GM10266 (cell line): Measurements from ENCODE around the gene PECR.
A peak's percentile ranks its signal among the peaks of the same experiment; 100 is the strongest.

Experiments
- DNase-seq: peaks from one replicate; pipeline ENCODE4 v3.0.0; 2012; ENCODE audit errors: extremely low spot score
- TF ChIP-seq, protein P1 (sequence below): IDR thresholded peaks from 2 replicates; pipeline ENCODE4 v1.5.1; 2012; ENCODE audit warnings: mild to moderate bottlenecking, low read depth; ENCODE audit not compliant: control insufficient read depth, insufficient read depth; ENCODE audit errors: missing control alignments

The PECR gene

DNA sequence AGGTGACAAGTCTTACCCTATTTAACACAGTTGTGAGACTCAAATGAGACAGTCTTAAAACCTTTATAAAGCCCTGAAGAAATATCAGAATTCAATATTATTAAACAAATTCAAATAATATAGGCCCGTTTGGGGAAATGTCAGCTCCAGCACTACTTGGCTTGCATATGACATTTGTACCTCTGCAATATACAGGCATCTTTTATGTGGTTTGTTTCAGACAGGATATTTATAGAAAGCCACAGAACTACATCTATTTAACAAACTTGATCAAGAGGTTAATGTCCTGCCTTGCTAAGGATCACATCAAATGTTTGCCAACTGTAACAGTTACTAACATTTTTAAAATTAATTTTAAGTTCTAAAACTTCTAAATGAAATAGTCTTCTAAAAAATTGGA lies 65.0 kb downstream of the PECR start:
- no peak for DNase-seq
- TF ChIP-seq, protein P1, sequence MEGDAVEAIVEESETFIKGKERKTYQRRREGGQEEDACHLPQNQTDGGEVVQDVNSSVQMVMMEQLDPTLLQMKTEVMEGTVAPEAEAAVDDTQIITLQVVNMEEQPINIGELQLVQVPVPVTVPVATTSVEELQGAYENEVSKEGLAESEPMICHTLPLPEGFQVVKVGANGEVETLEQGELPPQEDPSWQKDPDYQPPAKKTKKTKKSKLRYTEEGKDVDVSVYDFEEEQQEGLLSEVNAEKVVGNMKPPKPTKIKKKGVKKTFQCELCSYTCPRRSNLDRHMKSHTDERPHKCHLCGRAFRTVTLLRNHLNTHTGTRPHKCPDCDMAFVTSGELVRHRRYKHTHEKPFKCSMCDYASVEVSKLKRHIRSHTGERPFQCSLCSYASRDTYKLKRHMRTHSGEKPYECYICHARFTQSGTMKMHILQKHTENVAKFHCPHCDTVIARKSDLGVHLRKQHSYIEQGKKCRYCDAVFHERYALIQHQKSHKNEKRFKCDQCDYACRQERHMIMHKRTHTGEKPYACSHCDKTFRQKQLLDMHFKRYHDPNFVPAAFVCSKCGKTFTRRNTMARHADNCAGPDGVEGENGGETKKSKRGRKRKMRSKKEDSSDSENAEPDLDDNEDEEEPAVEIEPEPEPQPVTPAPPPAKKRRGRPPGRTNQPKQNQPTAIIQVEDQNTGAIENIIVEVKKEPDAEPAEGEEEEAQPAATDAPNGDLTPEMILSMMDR: no peak

DNA sequence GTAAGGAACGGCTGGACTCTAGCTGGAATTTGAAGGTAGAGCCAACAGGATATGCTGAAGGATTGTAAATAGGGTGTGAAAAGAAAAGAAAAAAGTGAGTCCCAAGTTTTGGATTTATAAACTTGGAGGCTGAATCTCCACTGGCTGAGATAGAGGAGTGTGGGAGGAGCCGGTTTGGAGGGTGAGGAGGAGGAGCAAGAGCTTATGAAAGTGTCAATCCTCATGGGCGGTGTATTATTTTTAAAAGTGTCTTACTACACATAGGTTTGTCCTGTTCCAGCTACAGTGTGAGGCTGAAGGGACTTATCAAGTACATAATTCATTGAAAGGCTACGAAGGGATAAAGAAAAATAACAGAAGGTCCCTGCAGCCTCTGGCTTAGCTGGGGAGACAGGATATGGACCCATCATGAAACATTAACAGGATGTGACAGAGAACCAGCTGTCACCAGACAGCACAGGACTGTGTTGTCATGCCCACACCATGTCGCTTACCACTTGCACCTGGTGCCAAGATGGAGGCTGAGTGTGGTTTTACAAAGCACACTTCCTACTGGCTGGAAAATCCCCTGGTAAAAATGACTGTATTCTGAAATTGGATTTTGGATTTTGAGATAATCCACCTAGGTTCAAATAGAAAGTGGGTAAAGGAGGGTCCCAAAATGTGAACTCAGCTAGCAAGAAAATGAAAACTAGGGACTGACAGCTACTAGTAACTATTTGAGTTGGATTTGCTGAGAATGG lies 65.7 kb downstream of the PECR start:
- peak; percentile 72 for DNase-seq
- TF ChIP-seq, protein P1: no peak

DNA sequence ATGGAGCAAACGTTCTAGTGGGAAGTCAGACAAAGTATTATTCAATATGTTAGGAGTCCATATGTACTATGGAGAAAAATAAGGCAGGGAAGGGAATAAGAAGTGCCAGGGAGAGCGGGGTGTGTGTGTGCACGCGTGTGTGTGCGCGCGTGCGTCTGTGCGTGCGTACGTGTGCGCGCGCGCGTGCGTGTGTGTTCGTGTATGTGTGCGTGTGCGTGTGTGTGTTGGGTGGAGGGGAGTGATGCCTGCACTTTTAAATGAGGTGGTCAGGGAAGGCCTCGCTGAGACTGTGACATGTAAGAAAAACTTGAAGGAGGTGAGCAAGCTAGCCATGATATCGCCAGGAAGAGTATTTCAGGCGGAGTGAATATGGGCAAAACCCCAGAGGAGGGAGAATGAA lies 66.6 kb downstream of the PECR start:
- DNase-seq: no peak
- TF ChIP-seq, protein P1: no peak

DNA sequence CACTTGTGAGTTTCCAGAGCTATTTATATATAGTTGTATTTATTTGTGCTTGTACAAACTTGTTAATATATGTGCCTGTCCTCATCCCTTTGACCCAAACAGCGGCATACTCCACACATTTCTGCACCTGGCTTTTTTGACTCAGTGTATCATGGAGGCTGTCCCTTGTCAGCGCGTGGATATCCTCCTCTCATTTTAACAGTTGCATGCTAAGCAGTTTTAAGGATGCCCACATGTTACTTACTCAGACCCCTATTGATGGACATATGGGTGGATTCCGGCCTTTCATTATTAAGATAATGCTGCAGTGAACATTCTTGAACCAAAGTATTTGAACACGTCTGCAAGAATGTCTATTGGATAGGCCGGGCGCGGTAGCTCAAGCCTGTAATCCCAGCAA lies 67.6 kb downstream of the PECR start:
- TF ChIP-seq, protein P1: no peak
- no peak for DNase-seq

DNA sequence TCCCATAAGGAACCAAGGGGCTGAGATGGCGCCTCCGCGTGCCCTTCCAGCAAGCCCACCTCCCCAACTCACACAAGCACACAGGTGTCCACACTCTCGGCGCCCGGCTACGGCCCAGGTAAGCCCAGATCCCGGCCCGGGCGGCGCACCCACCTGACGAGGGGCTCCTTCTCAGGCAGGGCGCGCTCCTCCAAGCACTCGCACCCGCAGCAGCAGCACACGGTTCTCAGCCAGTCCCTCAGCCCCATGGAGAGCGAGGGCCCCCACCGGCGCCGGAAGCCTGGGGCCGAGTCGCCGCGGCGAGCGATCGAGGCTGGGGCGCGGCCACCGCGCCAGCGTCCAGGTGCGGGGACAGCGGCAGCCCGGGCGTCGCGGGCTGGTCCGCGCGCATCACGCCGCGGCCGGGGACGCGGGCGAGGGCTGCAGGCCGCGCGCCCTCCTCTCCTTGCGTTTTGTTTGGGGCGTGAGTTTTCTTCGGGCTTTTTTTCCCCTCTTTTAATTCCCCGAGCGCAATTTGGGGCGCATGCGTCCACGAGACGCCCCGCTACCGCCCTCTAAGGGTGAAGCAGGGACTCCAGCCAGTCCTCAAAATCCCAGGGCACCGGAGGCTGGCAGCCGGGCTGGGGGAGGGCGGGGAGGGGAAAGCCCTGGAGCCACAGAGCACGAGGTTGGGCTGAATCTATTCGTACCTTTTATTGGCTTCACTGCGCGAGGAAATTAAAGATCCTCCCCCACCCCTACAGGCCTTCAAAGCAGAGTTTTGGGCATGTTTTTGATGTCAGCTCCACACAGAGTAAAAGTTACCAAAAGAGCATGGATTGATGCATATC lies 68.3 kb downstream of the PECR start, which contains the start of gene MREG:
TSS of gene MREG (minus strand) at position 472 of the 830 bp plus-strand sequence. CDS start at position 248, 224 bp downstream.
- DNase-seq: peak; percentile 93
- TF ChIP-seq, protein P1: peak; percentile 79

DNA sequence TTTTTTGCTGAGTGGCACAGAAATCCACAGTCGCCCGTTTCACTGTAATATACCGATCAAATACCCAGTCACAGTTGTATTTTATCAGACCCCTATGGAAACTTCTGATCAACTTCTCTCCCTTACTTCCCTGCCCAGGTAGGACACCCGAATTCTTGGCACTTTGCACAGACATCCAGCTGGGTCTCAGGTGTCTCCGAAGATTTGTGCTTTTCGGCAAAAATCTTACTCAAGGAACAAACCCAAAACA lies 68.9 kb downstream of the PECR start:
- TF ChIP-seq, protein P1: no peak
- no peak for DNase-seq
